DND-41 (cell line): Measurements from ENCODE around the gene DSCAML1.

ENCODE experiments used
- CTCF ChIP-seq: IDR thresholded peaks from 2 replicates; pipeline ENCODE4 v1.5.1; 2012; ENCODE audit warnings: borderline replicate concordance, low read length, moderate library complexity, mild to moderate bottlenecking; ENCODE audit not compliant: poor library complexity, severe bottlenecking; ENCODE audit errors: extremely low read depth
- EZH2 ChIP-seq: IDR thresholded peaks from 3 replicates; pipeline ENCODE4 v1.6.1; 2012; ENCODE audit warnings: borderline replicate concordance, low read depth, mild to moderate bottlenecking, moderate library complexity, low read length, inconsistent platforms; ENCODE audit not compliant: severe bottlenecking

GRCh38 chr11:117548876-117549275 lies 248.1 kb downstream of the DSCAML1 start:
- TF ChIP-seq CTCF (no peak), EZH2 (no peak)
